SK-N-DZ (cell line): Measurements from ENCODE around the gene HIRA. TPM values are rescaled to one million over a fixed set of nuclear protein-coding genes. Genes with fewer than 3 reads are reported as not detected.
A peak's percentile ranks its signal among the peaks of the same experiment; 100 is the strongest.

Source experiments
- DNase-seq: peaks from one replicate; pipeline ENCODE4 v3.0.0-alpha.2; 2015; ENCODE audit warnings: low spot score
- polyA plus RNA-seq, 2 experiments: library from polyadenylated mRNA; depleted of rRNA; stranded (reverse); fragments of >200 nt; gene quantifications; 2 replicates each; pipeline ENCODE4 v1.2.3, GENCODE V29; 2014

HIRA gene, protein sequence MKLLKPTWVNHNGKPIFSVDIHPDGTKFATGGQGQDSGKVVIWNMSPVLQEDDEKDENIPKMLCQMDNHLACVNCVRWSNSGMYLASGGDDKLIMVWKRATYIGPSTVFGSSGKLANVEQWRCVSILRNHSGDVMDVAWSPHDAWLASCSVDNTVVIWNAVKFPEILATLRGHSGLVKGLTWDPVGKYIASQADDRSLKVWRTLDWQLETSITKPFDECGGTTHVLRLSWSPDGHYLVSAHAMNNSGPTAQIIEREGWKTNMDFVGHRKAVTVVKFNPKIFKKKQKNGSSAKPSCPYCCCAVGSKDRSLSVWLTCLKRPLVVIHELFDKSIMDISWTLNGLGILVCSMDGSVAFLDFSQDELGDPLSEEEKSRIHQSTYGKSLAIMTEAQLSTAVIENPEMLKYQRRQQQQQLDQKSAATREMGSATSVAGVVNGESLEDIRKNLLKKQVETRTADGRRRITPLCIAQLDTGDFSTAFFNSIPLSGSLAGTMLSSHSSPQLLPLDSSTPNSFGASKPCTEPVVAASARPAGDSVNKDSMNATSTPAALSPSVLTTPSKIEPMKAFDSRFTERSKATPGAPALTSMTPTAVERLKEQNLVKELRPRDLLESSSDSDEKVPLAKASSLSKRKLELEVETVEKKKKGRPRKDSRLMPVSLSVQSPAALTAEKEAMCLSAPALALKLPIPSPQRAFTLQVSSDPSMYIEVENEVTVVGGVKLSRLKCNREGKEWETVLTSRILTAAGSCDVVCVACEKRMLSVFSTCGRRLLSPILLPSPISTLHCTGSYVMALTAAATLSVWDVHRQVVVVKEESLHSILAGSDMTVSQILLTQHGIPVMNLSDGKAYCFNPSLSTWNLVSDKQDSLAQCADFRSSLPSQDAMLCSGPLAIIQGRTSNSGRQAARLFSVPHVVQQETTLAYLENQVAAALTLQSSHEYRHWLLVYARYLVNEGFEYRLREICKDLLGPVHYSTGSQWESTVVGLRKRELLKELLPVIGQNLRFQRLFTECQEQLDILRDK
- polyA plus RNA-seq (2014; cell fraction: cytosol; rRNA removed), result 37.0 and 42.3 TPM in 2 replicates
- polyA plus RNA-seq (2014; cell fraction: nucleus; rRNA removed), result 21.7 and 29.1 TPM in 2 replicates

DNA sequence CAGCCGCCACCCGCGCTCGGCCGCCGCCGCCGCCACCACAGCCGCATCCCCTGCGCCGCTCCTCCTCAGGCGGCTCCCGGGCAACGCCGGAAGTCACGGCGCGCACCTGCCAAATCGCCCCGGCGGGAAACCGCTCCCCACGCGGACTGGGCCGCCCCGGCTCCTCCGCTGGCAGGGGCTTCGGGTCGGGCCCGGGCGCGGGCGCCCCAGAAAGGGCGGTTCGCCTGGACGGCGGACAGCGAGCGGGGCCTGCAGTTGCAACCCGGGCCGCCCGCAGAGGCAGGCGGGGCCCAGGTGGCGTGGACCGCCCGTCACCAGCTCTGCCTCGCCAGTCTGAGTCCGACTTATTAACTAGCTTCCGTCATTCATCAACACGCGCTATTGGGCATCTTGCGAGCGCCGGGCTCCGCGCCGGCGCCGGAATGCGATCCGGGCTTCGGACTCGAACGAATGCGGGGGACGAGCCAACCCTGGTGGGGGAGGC is at the start of gene HIRA:
Gene HIRA (minus strand): TSS at position 85 of the 484 bp plus-strand sequence. CDS start 257 bp downstream, outside the sequence.
- DNase-seq, result peak; percentile 77

DNA sequence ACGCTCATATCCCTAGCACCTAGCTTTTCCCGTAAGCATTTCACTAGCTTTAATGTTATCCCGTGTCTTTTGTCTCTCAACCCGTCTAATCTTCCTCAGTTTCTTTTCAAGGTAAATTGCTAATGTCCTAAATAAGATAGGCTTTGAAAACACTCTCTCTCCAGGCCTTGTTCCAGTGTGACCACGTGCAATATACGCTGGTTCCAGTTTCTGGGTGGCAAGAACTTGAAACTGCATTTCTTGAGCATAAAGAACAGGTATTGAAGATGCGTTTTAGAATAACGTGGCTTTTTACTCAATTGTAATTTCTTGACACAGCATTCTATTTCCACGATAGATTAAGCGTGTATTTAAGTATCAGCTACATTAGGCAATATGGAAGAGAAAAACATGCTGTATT is 49.3 kb upstream of the HIRA start:
- no peak for DNase-seq

DNA sequence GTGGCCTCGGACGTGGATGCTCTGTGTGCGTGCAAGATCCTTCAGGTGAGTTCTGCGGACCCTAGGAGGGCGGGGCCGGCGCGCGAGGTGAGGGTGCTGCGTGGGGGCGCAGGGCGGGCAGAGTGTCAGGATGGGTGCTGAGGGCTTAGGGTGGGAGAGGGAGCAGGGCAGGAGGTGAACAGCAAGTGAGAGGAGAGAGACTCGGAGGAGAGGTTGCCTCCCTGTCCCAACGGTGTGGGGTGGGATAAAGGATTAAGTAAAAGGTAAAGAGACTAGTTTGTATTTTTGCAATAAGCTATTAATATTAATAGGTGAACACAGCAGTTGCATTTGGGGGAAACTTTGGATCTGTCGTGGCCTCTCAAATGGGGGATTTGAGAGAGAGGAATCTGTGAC is 48.6 kb upstream of the HIRA start:
- DNase-seq, result no peak

DNA sequence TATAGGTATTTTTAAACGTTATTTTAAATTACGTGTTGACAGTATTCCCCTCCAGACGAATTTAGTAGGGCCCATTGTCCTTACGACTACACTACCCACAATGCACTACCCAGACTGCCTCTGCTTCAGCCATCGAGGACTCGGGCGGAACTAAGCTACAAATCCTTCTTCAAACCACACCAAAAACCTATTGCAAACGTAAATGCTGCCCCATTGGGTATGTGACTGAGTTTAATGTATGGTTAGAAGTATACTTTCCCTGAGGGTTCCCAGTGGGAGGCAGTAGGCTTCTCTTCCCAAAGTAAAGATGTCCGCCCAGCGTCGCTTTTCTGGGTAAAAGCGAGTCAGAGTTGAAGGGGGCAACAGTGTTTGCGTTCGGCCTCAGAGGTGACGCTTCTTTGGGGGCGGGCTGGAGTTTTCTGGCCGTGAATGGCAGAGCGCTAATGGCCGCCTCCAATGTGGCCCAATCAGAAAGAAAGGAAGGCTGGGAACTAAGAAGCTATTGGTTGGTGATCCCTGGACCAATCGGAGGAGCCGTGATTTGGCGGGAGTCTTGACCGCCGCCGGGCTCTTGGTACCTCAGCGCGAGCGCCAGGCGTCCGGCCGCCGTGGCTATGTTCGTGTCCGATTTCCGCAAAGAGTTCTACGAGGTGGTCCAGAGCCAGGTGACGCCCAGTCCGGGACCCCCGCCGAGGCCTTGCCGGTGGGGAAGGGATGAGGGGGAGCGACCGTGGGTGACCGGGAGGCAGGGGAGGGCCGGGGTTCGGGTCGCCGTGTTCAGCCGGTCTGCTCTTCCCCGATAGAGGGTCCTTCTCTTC is 48.0 kb upstream of the HIRA start, which contains the start of gene CDC45:
Gene CDC45 (plus strand): TSS at position 566 of the 818 bp plus-strand sequence. CDS start 49 bp downstream, at position 615.
- DNase-seq, result peak; percentile 98

GRCh38 chr22:19478901-19479354 is 47.4 kb upstream of the HIRA start, which contains the start of gene UFD1:
Gene UFD1, minus strand, starts transcription at chr22:19479193. Its CDS starts 108 bp downstream, at chr22:19479085.
- DNase-seq, result peak; percentile 84

- peak; percentile 18 for DNase-seq
These were observed 46.7 kb upstream of the HIRA start for GRCh38 chr22:19478045-19478900.

GRCh38 chr22:19477321-19478044 is 46.0 kb upstream of the HIRA start:
- no peak for DNase-seq

- DNase-seq, result no peak
These were observed 44.5 kb upstream of the HIRA start for GRCh38 chr22:19476023-19476422.

- no peak for DNase-seq
These were observed 42.0 kb upstream of the HIRA start for GRCh38 chr22:19473578-19473977.

GRCh38 chr22:19472233-19472632 is 40.7 kb upstream of the HIRA start:
- no peak for DNase-seq

DNA sequence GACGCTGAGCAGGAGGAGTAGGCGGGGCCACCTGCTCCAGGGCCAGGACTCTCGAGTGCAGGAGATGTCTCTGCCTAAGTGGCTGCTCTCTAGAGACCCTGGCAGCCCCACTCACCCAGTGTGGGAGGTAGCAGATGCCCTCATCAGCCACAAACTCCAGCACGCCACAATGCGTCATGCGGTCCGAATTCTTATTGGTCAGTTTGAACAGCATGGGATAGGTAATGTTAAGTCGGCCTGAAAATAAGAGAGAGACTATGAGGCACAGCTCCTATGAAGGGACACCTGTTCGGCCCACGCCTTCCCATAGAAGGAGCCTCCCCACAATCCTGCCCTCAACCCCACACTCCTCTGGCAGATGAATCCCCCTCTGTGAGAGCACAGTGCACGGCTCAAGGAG is 40.0 kb upstream of the HIRA start:
- no peak for DNase-seq

DNA sequence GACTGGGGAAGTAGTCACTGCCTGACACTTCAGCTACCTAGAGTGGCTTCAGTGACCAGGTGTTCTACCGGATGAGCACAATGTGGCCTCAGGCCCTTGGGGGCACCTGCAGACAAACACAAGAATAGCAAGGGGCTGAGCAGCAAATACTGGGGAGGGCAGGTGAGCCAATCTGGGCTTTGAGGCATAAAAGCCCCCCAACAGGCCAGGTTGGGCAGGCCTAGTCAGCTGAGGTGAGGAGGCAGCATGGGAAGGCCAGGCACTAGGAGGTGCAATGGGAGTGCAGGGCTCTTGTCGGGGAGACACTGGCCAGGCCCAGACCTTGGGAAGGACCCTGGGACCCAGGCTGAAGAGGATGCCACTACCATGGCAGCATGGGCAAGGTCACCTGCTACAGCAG is 38.5 kb upstream of the HIRA start:
- DNase-seq, result no peak

DNA sequence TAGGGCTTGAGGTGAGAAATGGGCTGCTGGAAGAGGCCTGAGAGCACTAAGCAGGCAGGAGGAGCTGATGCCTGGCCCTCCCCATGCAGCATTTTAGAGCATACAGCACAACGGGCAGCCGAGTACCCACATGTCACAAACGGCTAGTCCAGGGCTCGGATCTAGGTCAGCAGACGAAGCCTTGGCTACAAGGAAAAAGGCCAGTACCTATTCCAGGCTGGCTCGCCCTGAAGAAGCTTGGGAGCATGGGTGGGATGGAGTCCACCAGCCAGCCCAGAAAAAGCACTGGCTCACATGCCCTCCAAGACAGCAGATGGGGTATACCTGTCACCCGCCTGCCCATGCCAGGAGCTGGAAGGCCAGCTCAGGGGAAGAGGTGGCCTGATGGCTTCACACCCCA is 37.9 kb upstream of the HIRA start:
- no peak for DNase-seq

GRCh38 chr22:19467912-19468311 is 36.4 kb upstream of the HIRA start:
- DNase-seq, result no peak

DNA sequence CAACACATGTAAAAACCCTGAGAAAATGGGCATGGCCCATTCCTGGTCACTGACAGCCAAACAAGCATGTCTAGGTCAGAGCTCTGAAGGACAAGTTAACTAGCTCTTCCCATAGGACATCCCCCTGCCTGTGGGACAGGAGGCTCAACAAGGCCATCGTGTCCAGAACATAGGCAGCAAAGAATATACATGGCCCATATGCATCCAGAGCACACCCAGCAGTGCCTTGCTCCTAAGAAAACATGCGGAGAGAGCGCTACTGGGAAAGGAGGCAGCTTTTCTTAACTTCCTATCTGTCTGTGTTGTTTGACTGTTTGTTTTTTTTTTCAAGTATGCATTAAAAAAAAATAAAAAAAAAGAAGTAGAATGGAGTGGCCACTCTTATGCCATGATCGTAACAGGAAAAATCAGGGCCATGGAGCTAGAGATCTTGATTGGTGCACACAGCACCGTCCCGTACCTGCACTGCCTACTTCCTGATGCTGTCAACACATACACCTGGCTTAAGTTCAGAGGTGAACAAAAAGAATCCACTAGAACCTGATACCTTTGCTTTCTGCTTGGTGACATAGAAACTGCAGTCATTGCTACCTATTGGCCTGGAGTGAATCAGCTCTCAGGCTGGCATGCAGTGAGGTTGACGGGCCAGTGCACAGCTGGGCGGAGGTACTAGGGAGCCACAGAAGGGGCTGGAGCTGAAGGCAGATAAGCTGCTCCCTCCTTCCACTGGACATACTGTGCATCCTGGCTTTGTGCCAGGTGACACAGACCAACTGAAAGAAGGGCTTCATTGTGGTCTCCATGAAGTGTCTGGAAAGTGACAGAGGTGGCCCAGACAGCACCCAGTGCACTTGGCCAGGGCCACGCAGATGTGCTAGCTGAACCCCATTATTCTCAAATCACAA is 35.6 kb upstream of the HIRA start:
- no peak for DNase-seq

DNA sequence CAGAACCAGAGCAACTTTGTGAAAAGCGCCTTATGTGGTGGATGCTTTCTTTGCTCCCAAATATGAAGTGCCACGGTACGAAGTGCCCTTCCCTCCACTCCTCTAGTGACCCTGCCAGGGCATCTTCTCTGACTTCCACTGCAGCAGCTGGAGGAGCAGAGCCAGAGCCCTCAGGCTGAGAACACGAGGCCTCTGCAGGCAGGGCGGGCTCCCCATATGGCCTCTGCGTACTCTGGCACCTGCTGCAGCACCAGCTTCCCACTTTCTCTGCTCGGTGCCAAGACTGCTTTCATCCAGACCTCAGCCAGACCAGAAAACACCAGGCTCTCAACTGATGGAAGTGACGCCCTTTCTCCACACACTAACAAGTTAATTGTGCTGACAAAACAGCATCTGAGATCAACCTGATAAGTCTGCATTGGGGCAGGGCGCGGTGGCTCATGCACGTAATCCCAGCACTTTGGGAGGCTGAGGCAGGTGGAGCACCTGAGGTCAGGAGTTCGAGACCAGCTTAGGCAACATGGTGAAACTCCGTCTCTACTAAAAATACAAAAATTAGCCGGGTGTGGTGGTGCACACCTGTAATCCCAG is 34.7 kb upstream of the HIRA start:
- no peak for DNase-seq

- no peak for DNase-seq
These were observed 33.4 kb upstream of the HIRA start for GRCh38 chr22:19464975-19465374.

DNA sequence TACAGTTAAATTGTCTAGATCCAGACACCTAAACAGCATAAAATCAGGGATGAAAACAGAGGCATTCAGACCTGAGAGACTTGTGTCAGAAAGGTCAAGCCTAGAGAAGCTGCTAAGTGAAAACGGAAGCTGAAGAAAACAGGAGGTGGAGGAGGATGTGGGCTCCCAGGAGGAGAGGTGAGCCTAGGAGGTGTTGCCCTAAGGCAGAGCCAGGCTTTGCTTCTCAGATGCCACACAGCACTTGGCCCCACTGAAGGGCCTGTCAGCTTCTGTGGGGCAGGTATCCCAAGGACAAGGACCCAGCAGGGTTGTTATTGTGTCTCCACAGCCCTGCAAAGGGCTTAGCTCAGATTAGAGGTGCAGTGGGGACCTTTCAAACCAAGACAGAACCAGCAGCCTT is 33.0 kb upstream of the HIRA start:
- DNase-seq, result no peak
